CD4-positive, alpha-beta T cell (primary cell): Measurements from ENCODE around the gene RASGRP4. TPM values are rescaled to one million over a fixed set of nuclear protein-coding genes. Genes with fewer than 3 reads are reported as not detected.
"Not testable (repeated sequence)": the region's sequence is repeated elsewhere in the genome, so short reads cannot be mapped to it uniquely, and the experiment has no call there.

Source experiments
- ATAC-seq: fragments of 200-7000 bp; cut with Tn5 transposase; one replicate; pipeline ENCODE4 v1.10.0; 2022; ENCODE audit warnings: mild to moderate bottlenecking; ENCODE audit not compliant: poor library complexity
- CTCF ChIA-PET: fragments of 350-600 bp; sonication (Branson Sonifier 250); formaldehyde crosslinking; loops from one replicate; lab custom pipeline; 2021; ENCODE audit warnings: antibody characterized with exemption, inconsistent platforms; lab: Charles Lee
- POLR2A ChIA-PET: fragments of 350-600 bp; sonication (Branson Sonifier 250); formaldehyde crosslinking; loops from one replicate; lab custom pipeline; 2021; ENCODE audit warnings: antibody characterized with exemption, inconsistent platforms; lab: Charles Lee
- DNase-seq, 14 experiments: peaks; one replicate each; pipeline ENCODE4 v3.0.0-alpha.2; 2013 to 2020; ENCODE audit warnings: mixed read lengths in 2 of 14
- H3K27ac ChIP-seq, 2 donors: one replicate each; pipeline versions ENCODE4 v1.5.1 to v1.7.0; 2013; ENCODE audit warnings: low read length in 2 of 2, low read depth in 1 of 2, mild to moderate bottlenecking in 1 of 2
- H3K27me3 ChIP-seq, 2 experiments: 1 replicate in 1 of 2; 2 replicates in 1 of 2; pipeline versions ENCODE4 v1.6.1 to v1.7.0; 2013; ENCODE audit warnings: low read length in 2 of 2, control low read depth in 1 of 2, mild to moderate bottlenecking in 1 of 2, moderate library complexity in 1 of 2; ENCODE audit not compliant: insufficient read depth in 2 of 2, control insufficient read depth in 1 of 2
- H3K36me3 ChIP-seq: one replicate; pipeline ENCODE4 v1.6.1; 2013; ENCODE audit warnings: low read length, control low read depth; ENCODE audit not compliant: insufficient read depth
- H3K4me1 ChIP-seq: one replicate; pipeline ENCODE4 v1.6.1; 2013; ENCODE audit warnings: low read length, control low read depth; ENCODE audit not compliant: insufficient read depth
- H3K4me3 ChIP-seq: one replicate; pipeline ENCODE4 v1.5.1; 2013; ENCODE audit warnings: mild to moderate bottlenecking, low read length, moderate library complexity
- H3K9me3 ChIP-seq, 2 experiments: 1 replicate in 1 of 2; 2 replicates in 1 of 2; pipeline versions ENCODE4 v1.6.1 to v1.7.0; 2013; ENCODE audit warnings: low read length in 2 of 2, mild to moderate bottlenecking in 2 of 2, control low read depth in 1 of 2, moderate library complexity in 1 of 2; ENCODE audit not compliant: control insufficient read depth in 1 of 2, insufficient read depth in 1 of 2
- H3K27ac Mint-ChIP-seq: one replicate; pipeline ENCODE4 v1.8.0; 2020; ENCODE audit warnings: mixed read lengths
- H3K27me3 Mint-ChIP-seq: one replicate; pipeline ENCODE4 v1.8.0; 2021; ENCODE audit warnings: mixed read lengths
- H3K36me3 Mint-ChIP-seq: one replicate; pipeline ENCODE4 v1.8.0; 2021; ENCODE audit warnings: low read depth, mixed read lengths
- H3K4me1 Mint-ChIP-seq: one replicate; pipeline ENCODE4 v1.8.0; 2021; ENCODE audit warnings: low read depth, mixed read lengths
- H3K4me3 Mint-ChIP-seq: one replicate; pipeline ENCODE4 v1.8.0; 2020; ENCODE audit warnings: mild to moderate bottlenecking, mixed read lengths
- H3K9me3 Mint-ChIP-seq: one replicate; pipeline ENCODE4 v1.8.0; 2020; ENCODE audit warnings: mixed read lengths
- intact Hi-C, 2 experiments: fragments of 100-400 bp; cut with DNase I in 1 of 2; cut with micrococcal nuclease in 1 of 2; formaldehyde crosslinking; loops; one replicate each; pipeline versions ENCODE4 v1.15.1 to v1.9.0; 2023 to 2025; cut with DNase I, micrococcal nuclease
- total RNA-seq, 174 experiments: library from RNA in 2 of 174; stranded (reverse) in 2 of 174; gene quantifications; one replicate each; pipeline ENCODE4 v1.2.3 and lab custom pipeline; 2021 to 2026
- TF ChIP-seq, protein P1 (sequence below): fragments of 200-600 bp; IDR thresholded peaks from one replicate; pipeline ENCODE4 v1.8.0; 2022; ENCODE audit warnings: antibody characterized with exemption, mild to moderate bottlenecking

RASGRP4 gene
- total RNA-seq, 2 experiments from 2014 or later: 0.30 to 0.45 TPM

GRCh38 chr19:38412491-38412890 is 13.5 kb downstream of the RASGRP4 start:
- CTCF ChIA-PET: no interaction called here
- Histone ChIP-seq H3K4me3 (no peak overlapping the region), H3K4me1 (peaks cover 5% of the 10 kb centered on the region), H3K27ac (no peak overlapping the region), H3K9me3 (no peaks in the 10 kb centered on the region), H3K27me3 (no peaks in the 10 kb centered on the region), H3K36me3 (peaks cover 9% of the 10 kb centered on the region)
- Mint-ChIP-seq H3K27me3 (no peaks in the 10 kb centered on the region), H3K27ac (no peak overlapping the region), H3K9me3 (no peaks in the 10 kb centered on the region), H3K4me3 (no peak overlapping the region), H3K36me3 (peaks cover 6% of the 10 kb centered on the region), H3K4me1 (peaks cover 10% of the 10 kb centered on the region)
- DNase-seq (no peak), ATAC-seq (no peak)
- TF ChIP-seq, protein P1, sequence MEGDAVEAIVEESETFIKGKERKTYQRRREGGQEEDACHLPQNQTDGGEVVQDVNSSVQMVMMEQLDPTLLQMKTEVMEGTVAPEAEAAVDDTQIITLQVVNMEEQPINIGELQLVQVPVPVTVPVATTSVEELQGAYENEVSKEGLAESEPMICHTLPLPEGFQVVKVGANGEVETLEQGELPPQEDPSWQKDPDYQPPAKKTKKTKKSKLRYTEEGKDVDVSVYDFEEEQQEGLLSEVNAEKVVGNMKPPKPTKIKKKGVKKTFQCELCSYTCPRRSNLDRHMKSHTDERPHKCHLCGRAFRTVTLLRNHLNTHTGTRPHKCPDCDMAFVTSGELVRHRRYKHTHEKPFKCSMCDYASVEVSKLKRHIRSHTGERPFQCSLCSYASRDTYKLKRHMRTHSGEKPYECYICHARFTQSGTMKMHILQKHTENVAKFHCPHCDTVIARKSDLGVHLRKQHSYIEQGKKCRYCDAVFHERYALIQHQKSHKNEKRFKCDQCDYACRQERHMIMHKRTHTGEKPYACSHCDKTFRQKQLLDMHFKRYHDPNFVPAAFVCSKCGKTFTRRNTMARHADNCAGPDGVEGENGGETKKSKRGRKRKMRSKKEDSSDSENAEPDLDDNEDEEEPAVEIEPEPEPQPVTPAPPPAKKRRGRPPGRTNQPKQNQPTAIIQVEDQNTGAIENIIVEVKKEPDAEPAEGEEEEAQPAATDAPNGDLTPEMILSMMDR: no peak
- POLR2A ChIA-PET: interaction anchor here (0.6 to 1.9 kb wide), 2 partner anchors 9 to 861 kb away, joined by 3 to 5 read pairs; partner anchors contain the start of gene FAM98C
- intact Hi-C loops: no loop called here

- H3K9me3 ChIP-seq, H3K27ac Mint-ChIP-seq, H3K4me1 ChIP-seq, H3K27me3 ChIP-seq, H3K27me3 Mint-ChIP-seq, intact Hi-C loops, ATAC-seq, H3K4me3 Mint-ChIP-seq, DNase-seq, H3K27ac ChIP-seq, H3K4me3 ChIP-seq, H3K4me1 Mint-ChIP-seq, CTCF ChIA-PET, H3K9me3 Mint-ChIP-seq: not testable (repeated sequence)
- POLR2A ChIA-PET: interaction anchor here (0.6 to 1.9 kb wide), 2 partner anchors 8 to 862 kb away, joined by 3 to 5 read pairs; partner anchors contain the start of gene FAM98C
- peaks cover 14% of the 10 kb centered on the region for H3K36me3 ChIP-seq
- peaks cover 12% of the 10 kb centered on the region for H3K36me3 Mint-ChIP-seq
Measured at GRCh38 chr19:38411898-38412297, 14.1 kb downstream of the RASGRP4 start.

DNA sequence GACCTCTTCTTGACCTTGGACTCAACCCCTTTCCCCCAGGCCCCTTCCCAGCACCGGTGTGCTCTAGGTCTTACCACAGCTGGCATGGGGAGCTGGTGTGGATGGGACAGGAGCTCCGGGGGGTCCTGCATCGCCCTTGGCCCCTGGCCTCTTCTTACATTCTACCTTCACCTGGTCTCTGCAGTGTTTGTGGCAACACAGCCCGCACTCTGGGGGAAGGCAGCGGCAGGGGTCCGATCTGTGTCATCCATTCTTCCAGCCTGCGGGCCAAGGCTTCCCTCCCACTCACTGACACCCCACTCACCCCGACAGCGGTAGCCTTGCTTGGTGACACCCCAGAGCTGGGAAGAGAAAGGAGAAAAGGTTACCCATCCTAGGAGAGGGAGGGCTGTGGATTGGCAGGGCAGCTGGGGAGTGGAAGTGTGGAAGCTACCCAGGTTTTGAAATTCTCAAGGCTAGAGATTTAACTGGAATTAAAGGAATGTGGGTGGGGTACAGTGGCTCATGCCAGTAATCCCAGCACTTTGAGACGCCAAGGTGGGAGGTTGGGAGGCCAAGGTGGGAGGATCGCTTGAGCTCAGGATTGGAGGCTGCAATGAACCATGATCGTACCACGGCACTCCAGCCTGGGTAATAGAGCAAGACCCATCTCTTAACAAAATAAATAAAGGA is 14.8 kb downstream of the RASGRP4 start:
- Mint-ChIP-seq H3K27ac (no peak overlapping the region), H3K4me3 (no peak overlapping the region), H3K27me3 (no peaks in the 10 kb centered on the region), H3K36me3 (peaks cover 15% of the 10 kb centered on the region), H3K9me3 (no peaks in the 10 kb centered on the region), H3K4me1 (no peaks in the 10 kb centered on the region)
- DNase-seq (no peak), ATAC-seq (no peak)
- no peaks in the 10 kb centered on the region for H3K27me3 ChIP-seq
- no peak overlapping the region for H3K27ac ChIP-seq
- intact Hi-C loops: no loop called here
- no peaks in the 10 kb centered on the region for H3K9me3 ChIP-seq
- TF ChIP-seq, protein P1: no peak
- POLR2A ChIA-PET: no interaction called here
- H3K36me3 ChIP-seq: peaks cover 21% of the 10 kb centered on the region
- H3K4me3 ChIP-seq: no peak overlapping the region
- no peaks in the 10 kb centered on the region for H3K4me1 ChIP-seq
- CTCF ChIA-PET: no interaction called here

GRCh38 chr19:38410407-38410806 is 15.6 kb downstream of the RASGRP4 start:
- H3K9me3 ChIP-seq, H3K9me3 Mint-ChIP-seq, H3K4me3 Mint-ChIP-seq, H3K27ac Mint-ChIP-seq, H3K4me3 ChIP-seq, H3K27ac ChIP-seq, H3K27me3 ChIP-seq, H3K4me1 Mint-ChIP-seq, intact Hi-C loops, DNase-seq, ATAC-seq, H3K27me3 Mint-ChIP-seq, H3K4me1 ChIP-seq: not testable (repeated sequence)
- H3K36me3 ChIP-seq: peaks cover 22% of the 10 kb centered on the region
- ChIA-PET POLR2A (interaction anchor here (0.8 kb wide), 1 partner anchor 71 kb away, joined by 3 read pairs; no protein-coding TSS in a partner anchor), CTCF (interaction anchor here (0.6 kb wide), 1 partner anchor 278 kb away, joined by 3 read pairs; no protein-coding TSS in a partner anchor)
- peaks cover 16% of the 10 kb centered on the region for H3K36me3 Mint-ChIP-seq
